Measurements from ENCODE around the gene PFDN4.

PFDN4 gene

DNA sequence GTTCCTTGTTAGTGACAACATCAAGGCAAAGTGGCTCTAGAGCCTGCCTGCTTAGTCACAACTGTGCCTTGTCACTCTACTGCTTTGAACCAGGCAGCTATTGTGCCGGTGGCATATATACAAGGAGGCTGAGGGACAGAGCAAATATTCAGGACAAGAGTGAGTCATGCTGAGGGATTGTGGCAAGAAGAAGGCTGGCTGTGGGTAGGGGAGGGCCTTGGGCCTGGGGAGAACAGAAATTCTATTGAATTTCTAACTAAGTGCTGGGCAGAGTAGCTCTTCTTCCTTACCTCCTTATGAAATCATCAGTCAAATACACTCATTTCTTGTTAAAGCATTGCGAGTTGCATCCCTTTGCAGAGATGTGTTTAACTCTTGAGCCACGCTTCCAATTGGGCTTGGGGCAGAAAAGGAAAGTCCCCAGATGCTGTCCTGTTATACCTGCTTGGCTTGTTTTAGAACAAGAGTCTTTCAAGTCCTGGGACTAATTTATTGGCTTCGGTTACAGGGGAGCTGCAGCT, 59.7 kb downstream of the PFDN4 start:
- DNase-seq (ENCODE audit: low read depth, low spot score): no peak

GRCh38 chr20:54268941-54269340, 61.1 kb downstream of the PFDN4 start:
- peak; percentile 7 for DNase-seq (ENCODE audit: low read depth, low spot score)

All from brain pericyte (primary cell).